ENCODE results near the gene STK11.
A peak's percentile ranks its signal among the peaks of the same experiment; 100 is the strongest.

DNA sequence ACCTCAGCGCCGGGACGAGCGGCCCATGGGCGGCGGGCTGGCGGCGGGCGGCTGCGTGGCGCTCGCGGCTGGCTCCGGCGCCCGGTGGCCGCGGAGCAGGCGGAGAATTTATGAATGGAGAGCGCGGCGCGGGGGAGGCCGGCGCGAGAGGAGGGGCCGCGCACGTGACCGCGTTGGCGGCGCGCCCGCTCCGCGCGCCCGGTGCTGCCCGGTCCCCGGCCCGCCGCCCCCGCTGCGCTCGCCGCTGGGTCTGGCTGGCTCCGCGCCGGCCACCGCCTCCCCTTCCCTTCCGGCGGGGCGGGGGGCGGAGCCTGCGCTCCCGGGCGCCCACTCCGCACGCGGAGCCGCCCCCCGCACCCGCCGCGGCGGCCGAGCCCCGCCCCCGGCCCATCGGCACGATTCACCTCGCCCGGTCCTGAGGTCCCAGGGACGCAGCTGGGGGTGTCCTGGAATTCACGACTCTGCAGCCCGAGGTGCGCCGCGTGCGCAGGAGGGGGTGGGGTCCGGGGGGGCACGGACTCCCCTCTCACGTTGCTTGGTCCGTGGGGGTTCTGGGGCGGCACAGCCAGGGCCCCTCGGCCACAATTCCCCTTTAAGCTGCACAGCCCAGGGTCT is 32.3 kb downstream of the STK11 start, which contains the start of gene CBARP:
- TF ChIP-seq, protein P1, sequence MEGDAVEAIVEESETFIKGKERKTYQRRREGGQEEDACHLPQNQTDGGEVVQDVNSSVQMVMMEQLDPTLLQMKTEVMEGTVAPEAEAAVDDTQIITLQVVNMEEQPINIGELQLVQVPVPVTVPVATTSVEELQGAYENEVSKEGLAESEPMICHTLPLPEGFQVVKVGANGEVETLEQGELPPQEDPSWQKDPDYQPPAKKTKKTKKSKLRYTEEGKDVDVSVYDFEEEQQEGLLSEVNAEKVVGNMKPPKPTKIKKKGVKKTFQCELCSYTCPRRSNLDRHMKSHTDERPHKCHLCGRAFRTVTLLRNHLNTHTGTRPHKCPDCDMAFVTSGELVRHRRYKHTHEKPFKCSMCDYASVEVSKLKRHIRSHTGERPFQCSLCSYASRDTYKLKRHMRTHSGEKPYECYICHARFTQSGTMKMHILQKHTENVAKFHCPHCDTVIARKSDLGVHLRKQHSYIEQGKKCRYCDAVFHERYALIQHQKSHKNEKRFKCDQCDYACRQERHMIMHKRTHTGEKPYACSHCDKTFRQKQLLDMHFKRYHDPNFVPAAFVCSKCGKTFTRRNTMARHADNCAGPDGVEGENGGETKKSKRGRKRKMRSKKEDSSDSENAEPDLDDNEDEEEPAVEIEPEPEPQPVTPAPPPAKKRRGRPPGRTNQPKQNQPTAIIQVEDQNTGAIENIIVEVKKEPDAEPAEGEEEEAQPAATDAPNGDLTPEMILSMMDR (IDR thresholded peaks at IDR 0.05) = peak in 1 of 3 experiments; percentile 2
- TF ChIP-seq POLR2A (IDR thresholded peaks at IDR 0.05) = no peak

All from testis (tissue), 2 donors.